CD14-positive monocyte (primary cell): Measurements from ENCODE around the gene LAGE3. TPM values are rescaled to one million over a fixed set of nuclear protein-coding genes. Genes with fewer than 3 reads are reported as not detected.

Source experiments
- DNase-seq, 3 donors: peaks; one replicate each; pipeline ENCODE4 v3.0.0-alpha.2; 2011 to 2022
- H2AFZ ChIP-seq: 2 replicates; pipeline ENCODE4 v1.6.0; 2012; ENCODE audit warnings: mild to moderate bottlenecking, low read depth, low read length, inconsistent platforms; ENCODE audit not compliant: insufficient read depth, poor library complexity, severe bottlenecking
- H3K27ac ChIP-seq, 2 donors: 1 replicate in 1 of 2; 2 replicates in 1 of 2; pipeline ENCODE4 v1.5.1; 2012 to 2013; ENCODE audit warnings: low read length in 2 of 2, control low read depth in 1 of 2, inconsistent platforms in 1 of 2, low read depth in 1 of 2, mild to moderate bottlenecking in 1 of 2
- H3K27me3 ChIP-seq, 2 donors: one replicate each; pipeline versions ENCODE4 v1.6.0 to v1.6.1; 2011 to 2013; ENCODE audit warnings: low read length in 2 of 2; ENCODE audit not compliant: control insufficient read depth in 2 of 2, insufficient read depth in 2 of 2
- H3K36me3 ChIP-seq, 2 donors: replicated peaks in 1 of 2; 1 replicate in 1 of 2; 2 replicates in 1 of 2; pipeline versions ENCODE4 v1.5.1 to v1.6.1; 2012 to 2013; ENCODE audit warnings: low read length in 2 of 2, control low read depth in 1 of 2, inconsistent platforms in 1 of 2, mild to moderate bottlenecking in 1 of 2; ENCODE audit not compliant: insufficient read depth in 2 of 2, control insufficient read depth in 1 of 2
- H3K4me1 ChIP-seq, 2 donors: 1 replicate in 1 of 2; 2 replicates in 1 of 2; pipeline versions ENCODE4 v1.5.1 to v1.6.1; 2012 to 2013; ENCODE audit warnings: low read length in 2 of 2, control low read depth in 1 of 2, inconsistent platforms in 1 of 2, mild to moderate bottlenecking in 1 of 2, moderate library complexity in 1 of 2; ENCODE audit not compliant: insufficient read depth in 2 of 2, control insufficient read depth in 1 of 2
- H3K4me2 ChIP-seq: replicated peaks from 2 replicates; pipeline ENCODE3; 2012; ENCODE audit warnings: low read length, moderate library complexity, mild to moderate bottlenecking; ENCODE audit not compliant: poor library complexity, severe bottlenecking; ENCODE audit errors: extremely low read depth
- H3K4me3 ChIP-seq, 3 experiments: fragments of 200-600 bp in 1 of 3; sonication (generic) in 1 of 3; replicated peaks in 1 of 3; 1 replicate in 2 of 3; 2 replicates in 1 of 3; pipeline ENCODE4 v1.5.1; 2011 to 2013; ENCODE audit warnings: low read length in 3 of 3, mild to moderate bottlenecking in 3 of 3, control low read depth in 2 of 3, low read depth in 2 of 3, inconsistent platforms in 1 of 3, moderate library complexity in 1 of 3
- H3K79me2 ChIP-seq: 2 replicates; pipeline ENCODE4 v1.6.0; 2012; ENCODE audit warnings: mild to moderate bottlenecking, control low read depth, inconsistent platforms, low read length, moderate library complexity; ENCODE audit not compliant: insufficient read depth
- H3K9ac ChIP-seq: 2 replicates; pipeline ENCODE4 v1.6.0; 2017; ENCODE audit warnings: low read length, mild to moderate bottlenecking; ENCODE audit not compliant: insufficient read depth, poor library complexity, severe bottlenecking
- H3K9me3 ChIP-seq, 2 donors: replicated peaks in 1 of 2; 1 replicate in 1 of 2; 2 replicates in 1 of 2; pipeline versions ENCODE4 v1.5.1 to v1.6.1; 2012 to 2013; ENCODE audit warnings: low read length in 2 of 2, control low read depth in 1 of 2; ENCODE audit not compliant: control insufficient read depth in 1 of 2, insufficient read depth in 1 of 2
- H4K20me1 ChIP-seq: 2 replicates; pipeline ENCODE4 v1.6.0; 2012; ENCODE audit warnings: mild to moderate bottlenecking, low read length, control low read depth, moderate library complexity; ENCODE audit not compliant: insufficient read depth
- H3K27ac Mint-ChIP-seq, 7 donors: one replicate each; pipeline ENCODE4 v1.8.0; 2020; ENCODE audit warnings: mild to moderate bottlenecking in 7 of 7, mixed read lengths in 7 of 7, moderate library complexity in 6 of 7, inconsistent platforms in 2 of 7
- H3K27me3 Mint-ChIP-seq, 3 donors: one replicate each; pipeline ENCODE4 v1.8.0; 2021 to 2022; ENCODE audit warnings: low read depth in 3 of 3, mild to moderate bottlenecking in 3 of 3, mixed read lengths in 3 of 3, moderate library complexity in 3 of 3, inconsistent platforms in 1 of 3
- H3K36me3 Mint-ChIP-seq, 2 donors: one replicate each; pipeline ENCODE4 v1.8.0; 2020; ENCODE audit warnings: mixed read lengths in 2 of 2, inconsistent platforms in 1 of 2, mild to moderate bottlenecking in 1 of 2
- H3K4me1 Mint-ChIP-seq: one replicate; pipeline ENCODE4 v1.8.0; 2020; ENCODE audit warnings: mild to moderate bottlenecking, mixed read lengths
- H3K4me3 Mint-ChIP-seq, 2 donors: one replicate each; pipeline ENCODE4 v1.8.0; 2020; ENCODE audit warnings: mild to moderate bottlenecking in 2 of 2, mixed read lengths in 2 of 2, moderate library complexity in 1 of 2
- H3K9me3 Mint-ChIP-seq, 7 donors: one replicate each; pipeline ENCODE4 v1.8.0; 2020 to 2022; ENCODE audit warnings: mixed read lengths in 7 of 7, mild to moderate bottlenecking in 6 of 7, moderate library complexity in 6 of 7, inconsistent platforms in 2 of 7
- CTCF ChIP-seq: fragments of 200-600 bp; IDR thresholded peaks from one replicate; pipeline ENCODE4 v1.8.0; 2022; ENCODE audit warnings: antibody characterized with exemption, mild to moderate bottlenecking
- WGBS: methylation state at CpG from one replicate; pipeline ENCODE4 v1.1.5; 2013; ENCODE audit warnings: missing lambda C conversion rate; ENCODE audit not compliant: insufficient coverage; 5-methylcytosine and 5-hydroxymethylcytosine counted together
- intact Hi-C, 2 donors: fragments of 100-400 bp; cut with micrococcal nuclease; formaldehyde crosslinking; loops; one replicate each; pipeline versions ENCODE4 v1.15.0 to v1.15.1; 2023
- polyA plus RNA-seq, 3 donors: library from polyadenylated mRNA; depleted of rRNA in 1 of 3; unstranded in 2 of 3; stranded (reverse) in 1 of 3; fragments of 300-500 nt in 2 of 3; fragments of >200 nt in 1 of 3; fragmentation: Illumina TruSeq in 2 of 3; gene quantifications; 1 replicate in 2 of 3; 2 replicates in 1 of 3; pipeline ENCODE4 v1.2.3, GENCODE V29; 2012 to 2021

The LAGE3 gene
- polyA plus RNA-seq, 3 donors = 12.4 to 30.9 (median 18.6) TPM

- TF ChIP-seq CTCF = no peak
Observed at GRCh38 chrX:154468217-154468616, 10.9 kb downstream of the LAGE3 start.

GRCh38 chrX:154467556-154467955 lies 11.5 kb downstream of the LAGE3 start:
- intact Hi-C loops = no loop called here
- H3K27ac ChIP-seq = no peak overlapping the region
- peaks cover 0 to 4% of the 10 kb centered on the region in 2 donors for H3K9me3 ChIP-seq
- no peak overlapping the region for H3K27ac Mint-ChIP-seq
- H3K36me3 ChIP-seq = no peaks in the 10 kb centered on the region
- 97% methylated on average over 12 of the region's 21 CpGs for WGBS
- H3K4me3 Mint-ChIP-seq = no peak overlapping the region
- no peak for DNase-seq
- no peak overlapping the region for H2AFZ ChIP-seq
- no peaks in the 10 kb centered on the region for H3K27me3 ChIP-seq
- no peak overlapping the region for H3K9ac ChIP-seq
- H3K4me2 ChIP-seq = no peak overlapping the region
- no peak for TF ChIP-seq CTCF
- no peaks in the 10 kb centered on the region for H3K4me1 ChIP-seq
- H3K79me2 ChIP-seq = no peaks in the 10 kb centered on the region
- H3K4me1 Mint-ChIP-seq = no peaks in the 10 kb centered on the region
- H3K36me3 Mint-ChIP-seq = no peaks in the 10 kb centered on the region
- peaks cover 0 to 9% (median 2%) of the 10 kb centered on the region in 3 donors for H3K27me3 Mint-ChIP-seq
- H3K9me3 Mint-ChIP-seq = peaks cover 0 to 7% (median 0%) of the 10 kb centered on the region in 7 donors
- no peaks in the 10 kb centered on the region for H4K20me1 ChIP-seq
- no peak overlapping the region for H3K4me3 ChIP-seq

More at GRCh38 chrX:154468217-154468616, 10.9 kb downstream of the LAGE3 start:
- no peak overlapping the region for H3K9ac ChIP-seq
- DNase-seq = no peak
- H3K9me3 ChIP-seq = peaks cover 0 to 4% of the 10 kb centered on the region in 2 donors
- H3K9me3 Mint-ChIP-seq = peaks cover 0 to 7% (median 0%) of the 10 kb centered on the region in 7 donors
- no peaks in the 10 kb centered on the region for H3K4me1 ChIP-seq
- no peak overlapping the region for H3K27ac Mint-ChIP-seq
- intact Hi-C loops = no loop called here
- H3K27ac ChIP-seq = no peak overlapping the region
- H2AFZ ChIP-seq = no peak overlapping the region
- H3K4me1 Mint-ChIP-seq = no peaks in the 10 kb centered on the region
- H3K27me3 ChIP-seq = no peaks in the 10 kb centered on the region
- H3K36me3 ChIP-seq = no peaks in the 10 kb centered on the region
- no peak overlapping the region for H3K4me3 ChIP-seq
- H3K27me3 Mint-ChIP-seq = peaks cover 0 to 6% (median 2%) of the 10 kb centered on the region in 3 donors
- no peak overlapping the region for H3K4me2 ChIP-seq
- no peaks in the 10 kb centered on the region for H3K36me3 Mint-ChIP-seq
- 96% methylated on average over 15 of the region's 23 CpGs for WGBS
- H3K79me2 ChIP-seq = no peaks in the 10 kb centered on the region
- H3K4me3 Mint-ChIP-seq = no peak overlapping the region
- H4K20me1 ChIP-seq = no peaks in the 10 kb centered on the region
